Activated naive CD4-positive, alpha-beta T cell treated with anti-CD3 and anti-CD28 coated beads for 36 hours (primary cell): ENCODE results near the gene GPR108. TPM values are rescaled to one million over a fixed set of nuclear protein-coding genes. Genes with fewer than 3 reads are reported as not detected.

Experiments
- CTCF ChIA-PET: fragments of 350-600 bp; sonication (Branson Sonifier 250); formaldehyde crosslinking; loops from one replicate; lab custom pipeline; 2021; ENCODE audit warnings: antibody characterized with exemption; lab: Charles Lee
- DNase-seq: peaks from one replicate; pipeline ENCODE4 v3.0.0-alpha.2; 2020
- H3K27ac Mint-ChIP-seq: one replicate; pipeline ENCODE4 v1.8.0; 2021; ENCODE audit warnings: mild to moderate bottlenecking, mixed read lengths
- H3K27me3 Mint-ChIP-seq: one replicate; pipeline ENCODE4 v1.8.0; 2021; ENCODE audit warnings: low read depth, mixed read lengths
- H3K36me3 Mint-ChIP-seq: one replicate; pipeline ENCODE4 v1.8.0; 2021; ENCODE audit warnings: low read depth, mixed read lengths
- H3K4me1 Mint-ChIP-seq: one replicate; pipeline ENCODE4 v1.8.0; 2021; ENCODE audit warnings: low read depth, mixed read lengths
- H3K4me3 Mint-ChIP-seq: one replicate; pipeline ENCODE4 v1.8.0; 2021; ENCODE audit warnings: mild to moderate bottlenecking, moderate library complexity, mixed read lengths
- H3K9me3 Mint-ChIP-seq: one replicate; pipeline ENCODE4 v1.8.0; 2021; ENCODE audit warnings: mixed read lengths
- intact Hi-C: fragments of 100-400 bp; cut with micrococcal nuclease; formaldehyde crosslinking; loops from one replicate; pipeline ENCODE4 v1.15.1; 2023
- total RNA-seq, 2 experiments: library from RNA; stranded (reverse); gene quantifications; one replicate each; pipeline ENCODE4 v1.2.3, GENCODE V29; 2021

The GPR108 gene
- total RNA-seq, 2 experiments from 2014 or later = 54.0 to 59.9 TPM

- intact Hi-C loops = no loop called here
- no peak overlapping the region for H3K27ac Mint-ChIP-seq
Measured at GRCh38 chr19:6733338-6734095, 3.9 kb downstream of the GPR108 start.

GRCh38 chr19:6732803-6733337 is 4.5 kb downstream of the GPR108 start:
- no peak for DNase-seq
- intact Hi-C loops = no loop called here
- no peaks in the 10 kb centered on the region for H3K9me3 Mint-ChIP-seq
- no peak overlapping the region for H3K4me3 Mint-ChIP-seq
- H3K36me3 Mint-ChIP-seq = peaks cover 16% of the 10 kb centered on the region
- CTCF ChIA-PET = no interaction called here
- H3K27ac Mint-ChIP-seq = no peak overlapping the region
- no peaks in the 10 kb centered on the region for H3K27me3 Mint-ChIP-seq
- H3K4me1 Mint-ChIP-seq = peaks cover 16% of the 10 kb centered on the region

More at GRCh38 chr19:6733338-6734095, 3.9 kb downstream of the GPR108 start:
- Mint-ChIP-seq H3K9me3 (no peaks in the 10 kb centered on the region), H3K27me3 (no peaks in the 10 kb centered on the region), H3K36me3 (peaks cover 15% of the 10 kb centered on the region), H3K4me3 (no peak overlapping the region), H3K4me1 (peaks cover 22% of the 10 kb centered on the region)
- no peak for DNase-seq
- CTCF ChIA-PET = no interaction called here

- peaks cover 16% of the 10 kb centered on the region for H3K36me3 Mint-ChIP-seq
- CTCF ChIA-PET = no interaction called here
- intact Hi-C loops = no loop called here
- no peak overlapping the region for H3K27ac Mint-ChIP-seq
- H3K4me3 Mint-ChIP-seq = no peak overlapping the region
- peaks cover 13% of the 10 kb centered on the region for H3K4me1 Mint-ChIP-seq
- DNase-seq = no peak
- no peaks in the 10 kb centered on the region for H3K27me3 Mint-ChIP-seq
- H3K9me3 Mint-ChIP-seq = no peaks in the 10 kb centered on the region
Measured at GRCh38 chr19:6731822-6732221, 5.6 kb downstream of the GPR108 start.

GRCh38 chr19:6730941-6731670 is 6.3 kb downstream of the GPR108 start:
- intact Hi-C loops = no loop called here
- Mint-ChIP-seq H3K27me3 (no peaks in the 10 kb centered on the region), H3K9me3 (no peaks in the 10 kb centered on the region), H3K4me3 (no peak overlapping the region), H3K4me1 (peaks cover 10% of the 10 kb centered on the region), H3K27ac (no peak overlapping the region), H3K36me3 (peaks cover 13% of the 10 kb centered on the region)
- CTCF ChIA-PET = no interaction called here
- no peak for DNase-seq

GRCh38 chr19:6730153-6730804 is 7.1 kb downstream of the GPR108 start:
- Mint-ChIP-seq H3K4me1 (peaks cover 2% of the 10 kb centered on the region), H3K36me3 (peaks cover 13% of the 10 kb centered on the region), H3K27me3 (no peaks in the 10 kb centered on the region), H3K27ac (no peak overlapping the region), H3K9me3 (no peaks in the 10 kb centered on the region), H3K4me3 (no peak overlapping the region)
- intact Hi-C loops = no loop called here
- peak; percentile 58 for DNase-seq
- CTCF ChIA-PET = no interaction called here

- DNase-seq = no peak
- Mint-ChIP-seq H3K9me3 (no peaks in the 10 kb centered on the region), H3K36me3 (peaks cover 13% of the 10 kb centered on the region), H3K4me1 (no peaks in the 10 kb centered on the region), H3K27ac (no peak overlapping the region), H3K4me3 (no peak overlapping the region), H3K27me3 (no peaks in the 10 kb centered on the region)
- CTCF ChIA-PET = no interaction called here
- intact Hi-C loops = no loop called here
Measured at GRCh38 chr19:6729573-6730152, 7.7 kb downstream of the GPR108 start.

GRCh38 chr19:6728346-6728745 is 9.0 kb downstream of the GPR108 start:
- no peaks in the 10 kb centered on the region for H3K27me3 Mint-ChIP-seq
- no peak for DNase-seq
- H3K4me3 Mint-ChIP-seq = no peak overlapping the region
- H3K4me1 Mint-ChIP-seq = peaks cover 2% of the 10 kb centered on the region
- peaks cover 11% of the 10 kb centered on the region for H3K36me3 Mint-ChIP-seq
- intact Hi-C loops = no loop called here
- H3K27ac Mint-ChIP-seq = no peak overlapping the region
- CTCF ChIA-PET = interaction anchor here (0.9 kb wide), 1 partner anchor 178 kb away, joined by 5 read pairs; no protein-coding TSS in a partner anchor
- H3K9me3 Mint-ChIP-seq = no peaks in the 10 kb centered on the region

GRCh38 chr19:6725513-6726231 is 11.7 kb downstream of the GPR108 start:
- H3K27me3 Mint-ChIP-seq = no peaks in the 10 kb centered on the region

GRCh38 chr19:6724631-6725492 is 12.5 kb downstream of the GPR108 start:
- Mint-ChIP-seq H3K9me3 (no peaks in the 10 kb centered on the region), H3K27me3 (no peaks in the 10 kb centered on the region), H3K4me3 (no peak overlapping the region), H3K4me1 (peaks cover 17% of the 10 kb centered on the region), H3K27ac (no peak overlapping the region), H3K36me3 (peaks cover 1% of the 10 kb centered on the region)
- DNase-seq = no peak
- intact Hi-C loops = no loop called here
- CTCF ChIA-PET = no interaction called here

More at GRCh38 chr19:6725513-6726231, 11.7 kb downstream of the GPR108 start:
- CTCF ChIA-PET = no interaction called here
- intact Hi-C loops = no loop called here
- H3K36me3 Mint-ChIP-seq = peaks cover 1% of the 10 kb centered on the region
- no peak overlapping the region for H3K4me3 Mint-ChIP-seq
- H3K27ac Mint-ChIP-seq = no peak overlapping the region
- H3K9me3 Mint-ChIP-seq = no peaks in the 10 kb centered on the region
- H3K4me1 Mint-ChIP-seq = peaks cover 16% of the 10 kb centered on the region
- no peak for DNase-seq

GRCh38 chr19:6723738-6724137 is 13.6 kb downstream of the GPR108 start:
- intact Hi-C loops = no loop called here
- H3K4me3 Mint-ChIP-seq = no peak overlapping the region
- H3K36me3 Mint-ChIP-seq = peaks cover 1% of the 10 kb centered on the region
- CTCF ChIA-PET = interaction anchor here (0.7 to 1.0 kb wide), 2 partner anchors 13 to 139 kb away, joined by 3 to 6 read pairs; no protein-coding TSS in a partner anchor
- DNase-seq = no peak
- peaks cover 17% of the 10 kb centered on the region for H3K4me1 Mint-ChIP-seq
- H3K27me3 Mint-ChIP-seq = no peaks in the 10 kb centered on the region
- no peak overlapping the region for H3K27ac Mint-ChIP-seq
- H3K9me3 Mint-ChIP-seq = no peaks in the 10 kb centered on the region

- Mint-ChIP-seq H3K4me1 (peaks cover 17% of the 10 kb centered on the region), H3K9me3 (no peaks in the 10 kb centered on the region), H3K27me3 (no peaks in the 10 kb centered on the region), H3K36me3 (peaks cover under 1% of the 10 kb centered on the region), H3K27ac (no peak overlapping the region), H3K4me3 (no peak overlapping the region)
- no peak for DNase-seq
- CTCF ChIA-PET = interaction anchor here (1.0 kb wide), 1 partner anchor 12 kb away, joined by 3 read pairs; no protein-coding TSS in a partner anchor
- intact Hi-C loops = no loop called here
Measured at GRCh38 chr19:6723108-6723618, 14.2 kb downstream of the GPR108 start.
